ENCODE measurements around the gene NDEL1. TPM values are rescaled to one million over a fixed set of nuclear protein-coding genes. Genes with fewer than 3 reads are reported as not detected.

Gene NDEL1
- total RNA-seq, 1 experiment from 2014 or later: 71.1 TPM

DNA sequence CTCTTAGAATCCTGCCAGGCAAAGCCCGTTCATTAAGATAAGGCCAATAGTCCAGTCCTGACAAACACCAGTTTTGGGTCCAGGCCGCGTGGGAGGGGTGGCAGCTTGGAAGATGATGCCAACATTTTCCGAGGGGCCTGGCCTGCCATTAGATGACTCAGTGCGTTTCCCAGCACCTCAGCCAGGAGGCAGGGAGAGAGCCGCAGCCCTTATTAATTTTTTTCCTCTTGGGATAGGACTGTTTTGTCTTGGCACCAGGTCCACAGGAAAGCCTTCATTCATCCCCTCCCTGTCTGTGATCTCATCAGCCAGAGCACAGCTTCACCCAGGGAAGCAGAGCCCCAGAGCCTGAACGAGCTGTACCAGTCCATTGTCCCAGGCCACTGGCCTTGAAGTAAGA, 4.7 kb upstream of the NDEL1 start:
- Histone ChIP-seq H3K27ac (ENCODE audit: low read depth, low read length, poor library complexity, severe bottlenecking) (no peak overlapping the region), H3K36me3 (ENCODE audit: insufficient read depth, low read length, poor library complexity, severe bottlenecking) (no peaks in the 10 kb centered on the region), H3K9me3 (ENCODE audit: low read depth, low read length, poor library complexity, severe bottlenecking) (no peaks in the 10 kb centered on the region), H3K27me3 (replicated peaks; ENCODE audit: insufficient read depth, low read depth, low read length, poor library complexity) (no peaks in the 10 kb centered on the region), H3K4me3 (ENCODE audit: low read depth, low read length, poor library complexity, severe bottlenecking) (no peak overlapping the region), H3K4me1 (ENCODE audit: insufficient read depth, low read length, poor library complexity, severe bottlenecking) (no peaks in the 10 kb centered on the region)
- ChIA-PET POLR2A (ENCODE audit: low non-redundant PET) (no interaction called here), CTCF (no interaction called here)
- TF ChIP-seq, protein P1, sequence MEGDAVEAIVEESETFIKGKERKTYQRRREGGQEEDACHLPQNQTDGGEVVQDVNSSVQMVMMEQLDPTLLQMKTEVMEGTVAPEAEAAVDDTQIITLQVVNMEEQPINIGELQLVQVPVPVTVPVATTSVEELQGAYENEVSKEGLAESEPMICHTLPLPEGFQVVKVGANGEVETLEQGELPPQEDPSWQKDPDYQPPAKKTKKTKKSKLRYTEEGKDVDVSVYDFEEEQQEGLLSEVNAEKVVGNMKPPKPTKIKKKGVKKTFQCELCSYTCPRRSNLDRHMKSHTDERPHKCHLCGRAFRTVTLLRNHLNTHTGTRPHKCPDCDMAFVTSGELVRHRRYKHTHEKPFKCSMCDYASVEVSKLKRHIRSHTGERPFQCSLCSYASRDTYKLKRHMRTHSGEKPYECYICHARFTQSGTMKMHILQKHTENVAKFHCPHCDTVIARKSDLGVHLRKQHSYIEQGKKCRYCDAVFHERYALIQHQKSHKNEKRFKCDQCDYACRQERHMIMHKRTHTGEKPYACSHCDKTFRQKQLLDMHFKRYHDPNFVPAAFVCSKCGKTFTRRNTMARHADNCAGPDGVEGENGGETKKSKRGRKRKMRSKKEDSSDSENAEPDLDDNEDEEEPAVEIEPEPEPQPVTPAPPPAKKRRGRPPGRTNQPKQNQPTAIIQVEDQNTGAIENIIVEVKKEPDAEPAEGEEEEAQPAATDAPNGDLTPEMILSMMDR (conservative IDR thresholded peaks at IDR 0.05; ENCODE audit: low read depth, low read length): no peak
- no peak for TF ChIP-seq EZH2 (IDR thresholded peaks at IDR 0.05; ENCODE audit: borderline replicate concordance, low read depth, low read length, poor library complexity, severe bottlenecking)
- BruUV-seq (replicated peaks): no TSS peak
- peak; percentile 9 for DNase-seq (ENCODE audit: low spot score)
- intact Hi-C loops (cut with micrococcal nuclease; ENCODE audit: unreplicated experiment): no loop called here

DNA sequence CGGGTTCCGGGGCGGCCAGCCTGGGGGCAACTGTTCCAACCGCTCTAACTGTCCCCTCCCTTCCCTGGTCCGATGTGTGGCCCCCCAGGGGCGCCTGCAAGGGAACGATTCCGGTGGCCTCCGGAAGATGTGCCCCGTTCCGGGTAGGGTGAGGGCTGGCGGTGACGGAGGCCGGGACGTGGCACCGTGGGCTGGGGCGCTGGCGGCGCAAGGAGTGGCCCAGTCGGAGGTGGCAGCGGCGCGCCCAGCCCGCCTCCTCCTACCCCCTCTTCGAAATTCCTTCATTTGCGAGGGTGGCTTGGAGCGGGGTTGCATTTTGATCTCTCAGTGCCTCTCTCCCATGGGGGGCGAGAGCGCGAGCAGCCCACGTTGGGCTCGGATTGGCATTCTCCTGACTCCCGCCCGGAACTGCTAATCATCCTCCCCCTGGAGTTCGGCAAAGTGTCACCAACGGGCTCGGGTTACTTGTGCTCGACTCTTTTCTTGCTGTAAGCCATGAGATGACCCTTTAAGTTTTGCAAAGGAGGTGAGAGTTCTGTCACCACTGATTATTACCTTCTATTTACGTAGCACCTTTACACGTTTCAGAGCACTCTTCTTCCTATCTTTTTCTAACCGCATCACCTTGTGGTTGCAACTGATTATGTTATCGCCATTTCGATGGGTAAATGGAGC, 622 bp downstream of the NDEL1 start:
- TF ChIP-seq EZH2 (IDR thresholded peaks at IDR 0.05; ENCODE audit: borderline replicate concordance, low read depth, low read length, poor library complexity, severe bottlenecking): no peak
- TF ChIP-seq, protein P1 (conservative IDR thresholded peaks at IDR 0.05; ENCODE audit: low read depth, low read length): no peak
- POLR2A ChIA-PET (ENCODE audit: low non-redundant PET): interaction anchor here (0.6 kb wide), 1 partner anchor 429 kb away, joined by 3 read pairs; no protein-coding TSS in a partner anchor
- Histone ChIP-seq H3K9me3 (ENCODE audit: low read depth, low read length, poor library complexity, severe bottlenecking) (no peaks in the 10 kb centered on the region), H3K27me3 (replicated peaks; ENCODE audit: insufficient read depth, low read depth, low read length, poor library complexity) (no peaks in the 10 kb centered on the region), H3K36me3 (ENCODE audit: insufficient read depth, low read length, poor library complexity, severe bottlenecking) (peaks cover 7% of the 10 kb centered on the region), H3K4me1 (ENCODE audit: insufficient read depth, low read length, poor library complexity, severe bottlenecking) (peaks cover 12% of the 10 kb centered on the region), H3K4me3 (ENCODE audit: low read depth, low read length, poor library complexity, severe bottlenecking) (peak overlapping the region; percentile 98), H3K27ac (ENCODE audit: low read depth, low read length, poor library complexity, severe bottlenecking) (peak overlapping the region; percentile 99)
- BruUV-seq (replicated peaks): no TSS peak
- DNase-seq (ENCODE audit: low spot score): peak; percentile 76
- intact Hi-C loops (cut with micrococcal nuclease; ENCODE audit: unreplicated experiment): loop anchor here (5.0 kb wide), 1 partner anchor 54 kb away; the partner anchor contains the start of gene RPL26
- CTCF ChIA-PET: interaction anchor here (0.6 to 0.7 kb wide), 2 partner anchors 26 to 79 kb away, joined by 3 read pairs; no protein-coding TSS in a partner anchor

DNA sequence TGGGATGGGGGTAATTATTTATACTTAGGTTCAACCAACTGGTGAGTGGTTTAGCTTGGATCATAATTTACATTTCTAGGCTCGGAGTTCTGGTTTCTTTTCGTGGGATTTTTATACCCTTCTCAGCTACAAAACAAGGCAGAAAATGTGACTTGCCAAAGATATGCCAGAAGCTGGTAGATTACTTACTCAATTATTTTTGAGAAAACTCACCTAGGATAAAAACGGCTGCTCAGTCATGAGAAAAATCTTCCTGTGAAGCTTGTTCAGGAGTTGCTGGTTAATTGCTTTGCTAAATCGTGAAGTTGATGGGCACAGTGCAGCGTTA, 1.1 kb downstream of the NDEL1 start:
- H3K4me3 ChIP-seq (ENCODE audit: low read depth, low read length, poor library complexity, severe bottlenecking): peak overlapping the region; percentile 98
- H3K9me3 ChIP-seq (ENCODE audit: low read depth, low read length, poor library complexity, severe bottlenecking): no peaks in the 10 kb centered on the region
- H3K36me3 ChIP-seq (ENCODE audit: insufficient read depth, low read length, poor library complexity, severe bottlenecking): peaks cover 7% of the 10 kb centered on the region
- intact Hi-C loops (cut with micrococcal nuclease; ENCODE audit: unreplicated experiment): loop anchor here (5.0 kb wide), 1 partner anchor 55 kb away; the partner anchor contains the start of gene RPL26
- H3K27me3 ChIP-seq (replicated peaks; ENCODE audit: insufficient read depth, low read depth, low read length, poor library complexity): no peaks in the 10 kb centered on the region
- CTCF ChIA-PET: no interaction called here
- TSS peak; percentile 51 for BruUV-seq (replicated peaks)
- DNase-seq (ENCODE audit: low spot score): no peak
- POLR2A ChIA-PET (ENCODE audit: low non-redundant PET): interaction anchor here (0.6 kb wide), 1 partner anchor 428 kb away, joined by 3 read pairs; no protein-coding TSS in a partner anchor
- peak overlapping the region; percentile 99 for H3K27ac ChIP-seq (ENCODE audit: low read depth, low read length, poor library complexity, severe bottlenecking)
- TF ChIP-seq, protein P1 (conservative IDR thresholded peaks at IDR 0.05; ENCODE audit: low read depth, low read length): no peak
- no peak for TF ChIP-seq EZH2 (IDR thresholded peaks at IDR 0.05; ENCODE audit: borderline replicate concordance, low read depth, low read length, poor library complexity, severe bottlenecking)
- H3K4me1 ChIP-seq (ENCODE audit: insufficient read depth, low read length, poor library complexity, severe bottlenecking): peaks cover 15% of the 10 kb centered on the region

Data from A673 (cell line).